Chondrocyte (in vitro differentiated cells): Measurements from ENCODE around the gene ANO2. TPM values are rescaled to one million over a fixed set of nuclear protein-coding genes. Genes with fewer than 3 reads are reported as not detected.

ENCODE experiments used
- DNase-seq: peaks from one replicate; pipeline ENCODE4 v3.0.0; 2021; ENCODE audit warnings: mixed read lengths, low spot score
- H3K27ac Mint-ChIP-seq: one replicate; pipeline ENCODE4 v1.8.0; 2021; ENCODE audit warnings: mild to moderate bottlenecking, moderate library complexity, mixed read lengths; ENCODE audit not compliant: unreplicated experiment
- H3K27me3 Mint-ChIP-seq: 2 replicates; pipeline ENCODE4 v1.8.0; 2021; ENCODE audit warnings: low read depth, mixed read lengths
- H3K36me3 Mint-ChIP-seq: 2 replicates; pipeline ENCODE4 v1.8.0; 2021; ENCODE audit warnings: low read depth, mixed read lengths
- H3K4me1 Mint-ChIP-seq: 2 replicates; pipeline ENCODE4 v1.8.0; 2021; ENCODE audit warnings: low read depth, mild to moderate bottlenecking, mixed read lengths
- H3K4me3 Mint-ChIP-seq: one replicate; pipeline ENCODE4 v1.8.0; 2021; ENCODE audit warnings: mild to moderate bottlenecking, moderate library complexity, mixed read lengths; ENCODE audit not compliant: unreplicated experiment
- H3K9me3 Mint-ChIP-seq: 2 replicates; pipeline ENCODE4 v1.8.0; 2021; ENCODE audit warnings: low read depth, mixed read lengths
- CTCF ChIP-seq: fragments of 200-600 bp; sonication (generic); IDR thresholded peaks from 2 replicates; pipeline ENCODE4 v1.5.0; 2021; ENCODE audit warnings: antibody characterized with exemption, mild to moderate bottlenecking, moderate library complexity
- total RNA-seq: library from RNA; stranded (reverse); gene quantifications from 3 replicates; pipeline ENCODE4 v1.2.1, GENCODE V29; 2021

The ANO2 gene
- total RNA-seq, 1 donor from 2014 or later = 0.47 TPM

- H3K27me3 Mint-ChIP-seq = peaks cover 9% of the 10 kb centered on the region
- H3K9me3 Mint-ChIP-seq = no peaks in the 10 kb centered on the region
- no peak for DNase-seq
- no peak overlapping the region for H3K4me3 Mint-ChIP-seq
- no peak overlapping the region for H3K27ac Mint-ChIP-seq
- H3K4me1 Mint-ChIP-seq = peaks cover 17% of the 10 kb centered on the region
- TF ChIP-seq CTCF = no peak
- H3K36me3 Mint-ChIP-seq = no peaks in the 10 kb centered on the region
Measured at GRCh38 chr12:5571115-5571514, 373.9 kb downstream of the ANO2 start.

- peaks cover 9% of the 10 kb centered on the region for H3K27me3 Mint-ChIP-seq
- DNase-seq = no peak
- H3K4me1 Mint-ChIP-seq = peaks cover 24% of the 10 kb centered on the region
- no peaks in the 10 kb centered on the region for H3K36me3 Mint-ChIP-seq
- H3K27ac Mint-ChIP-seq = no peak overlapping the region
- H3K4me3 Mint-ChIP-seq = no peak overlapping the region
- no peak for TF ChIP-seq CTCF
- H3K9me3 Mint-ChIP-seq = no peaks in the 10 kb centered on the region
Measured at GRCh38 chr12:5570416-5570815, 374.6 kb downstream of the ANO2 start.

- Mint-ChIP-seq H3K4me1 (peaks cover 26% of the 10 kb centered on the region), H3K36me3 (no peaks in the 10 kb centered on the region), H3K27me3 (peaks cover 9% of the 10 kb centered on the region), H3K9me3 (no peaks in the 10 kb centered on the region), H3K27ac (no peak overlapping the region), H3K4me3 (no peak overlapping the region)
- TF ChIP-seq CTCF = no peak
- no peak for DNase-seq
Measured at GRCh38 chr12:5568325-5568981, 376.6 kb downstream of the ANO2 start.

- H3K4me1 Mint-ChIP-seq = peaks cover 26% of the 10 kb centered on the region
- H3K27me3 Mint-ChIP-seq = peaks cover 13% of the 10 kb centered on the region
- no peak overlapping the region for H3K4me3 Mint-ChIP-seq
- TF ChIP-seq CTCF = no peak
- DNase-seq = no peak
- no peaks in the 10 kb centered on the region for H3K9me3 Mint-ChIP-seq
- H3K36me3 Mint-ChIP-seq = no peaks in the 10 kb centered on the region
- H3K27ac Mint-ChIP-seq = peak overlapping the region; percentile 59
Measured at GRCh38 chr12:5567016-5567725, 377.9 kb downstream of the ANO2 start.

- Mint-ChIP-seq H3K9me3 (no peaks in the 10 kb centered on the region), H3K4me1 (peaks cover 26% of the 10 kb centered on the region), H3K27me3 (peaks cover 9% of the 10 kb centered on the region), H3K4me3 (no peak overlapping the region), H3K27ac (peak overlapping the region; percentile 81), H3K36me3 (no peaks in the 10 kb centered on the region)
- no peak for DNase-seq
- TF ChIP-seq CTCF = peak; percentile 31
Measured at GRCh38 chr12:5565933-5566599, 379.0 kb downstream of the ANO2 start.
